Left renal pelvis (tissue), 4 donors: Measurements from ENCODE around the gene MAST4. TPM values are rescaled to one million over a fixed set of nuclear protein-coding genes. Genes with fewer than 3 reads are reported as not detected.

Source experiments
- DNase-seq, 4 donors: peaks; one replicate each; pipeline ENCODE4 v3.0.0-alpha.2; 2013; ENCODE audit warnings: low read depth in 4 of 4, low spot score in 3 of 4
- polyA plus RNA-seq, 4 donors: library from polyadenylated mRNA; unstranded; fragments of 120-200 nt; gene quantifications; one replicate each; pipeline ENCODE4 v1.2.1, GENCODE V29; 2013; ENCODE audit not compliant: insufficient read length in 4 of 4

Gene MAST4
- polyA plus RNA-seq, 4 donors: 10.5 to 16.2 (median 15.7) TPM

DNA sequence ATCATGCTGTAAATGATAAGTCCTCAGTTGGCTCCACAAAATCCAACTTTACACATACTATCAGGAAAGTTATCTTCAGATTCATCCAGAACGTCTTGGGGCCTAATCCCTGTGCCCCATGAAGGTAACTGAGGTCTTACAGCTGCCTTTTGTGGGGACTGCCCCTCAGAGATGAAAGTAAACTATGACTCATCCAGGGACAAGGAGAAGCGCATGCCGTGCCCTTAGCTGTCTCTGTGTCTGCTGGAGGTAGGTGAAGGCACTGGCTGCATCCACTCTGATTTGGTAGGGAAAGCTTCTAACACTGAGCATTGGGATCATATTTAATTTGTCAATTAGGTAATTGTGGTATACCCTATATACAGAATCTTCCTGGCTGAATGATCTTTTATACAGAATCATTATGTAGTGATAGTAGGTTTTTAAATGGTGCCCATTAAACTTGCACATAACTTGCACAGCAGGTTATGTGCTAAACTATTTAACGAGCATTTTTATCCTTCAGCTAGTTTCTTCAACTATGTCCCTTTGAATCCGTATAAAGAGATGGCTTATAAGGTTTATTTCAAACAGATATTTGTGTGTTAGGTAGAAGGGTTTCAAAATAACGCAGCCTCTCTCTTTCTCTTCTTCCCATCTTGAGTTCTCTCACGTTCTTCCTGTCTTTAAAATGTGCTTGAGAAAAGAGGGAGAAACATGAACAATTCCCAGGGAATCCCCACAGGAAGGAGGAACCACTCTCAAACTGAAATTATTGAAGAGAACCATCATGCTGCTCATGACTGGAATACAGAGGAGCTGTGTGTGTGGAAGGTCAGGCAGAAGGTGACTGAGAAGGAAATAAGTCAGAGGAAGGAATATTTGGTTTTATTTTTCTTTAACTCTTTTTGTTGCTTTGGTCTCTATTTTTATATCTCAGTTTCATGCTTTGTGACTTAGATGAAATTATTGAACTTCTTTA is 349.5 kb downstream of the MAST4 start:
- no peak for DNase-seq

DNA sequence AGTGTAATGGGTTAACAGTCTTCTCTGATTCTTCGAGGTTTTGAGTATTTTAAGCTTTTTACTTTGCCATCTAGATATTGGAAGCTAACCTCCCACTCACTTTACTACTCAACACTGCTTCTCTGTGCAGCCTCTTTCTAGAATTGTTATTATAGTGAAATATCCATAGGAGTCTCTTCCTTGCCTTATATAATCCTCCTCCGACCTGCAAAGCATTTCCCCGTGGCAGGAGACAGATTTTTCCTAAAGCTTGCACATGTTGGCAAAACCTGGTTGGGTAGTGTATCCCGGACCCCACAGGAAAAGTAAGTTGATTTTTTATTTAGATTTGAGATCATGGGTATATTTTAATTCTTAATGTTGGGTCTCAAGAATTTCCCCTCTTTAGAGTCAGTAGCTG is 351.3 kb downstream of the MAST4 start:
- DNase-seq: no peak

DNA sequence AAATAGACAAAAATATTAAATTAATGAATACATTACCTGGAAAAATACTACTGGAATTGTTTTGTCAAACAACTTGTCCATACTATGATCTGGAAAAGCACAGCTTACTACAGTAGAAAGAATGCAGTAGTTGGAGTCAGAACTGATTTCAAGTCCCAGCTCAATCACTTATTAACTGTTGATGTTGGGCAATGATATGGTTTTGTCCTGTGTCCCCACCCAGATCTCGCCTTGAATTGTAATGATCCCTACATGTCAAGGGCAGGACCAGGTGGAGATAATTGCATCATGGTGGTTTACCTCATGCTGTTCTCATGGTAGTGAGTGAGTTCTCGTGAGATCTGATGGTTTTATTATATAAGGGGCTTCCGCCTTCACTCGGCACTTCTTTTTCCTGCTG is 352.9 kb downstream of the MAST4 start:
- no peak for DNase-seq

DNA sequence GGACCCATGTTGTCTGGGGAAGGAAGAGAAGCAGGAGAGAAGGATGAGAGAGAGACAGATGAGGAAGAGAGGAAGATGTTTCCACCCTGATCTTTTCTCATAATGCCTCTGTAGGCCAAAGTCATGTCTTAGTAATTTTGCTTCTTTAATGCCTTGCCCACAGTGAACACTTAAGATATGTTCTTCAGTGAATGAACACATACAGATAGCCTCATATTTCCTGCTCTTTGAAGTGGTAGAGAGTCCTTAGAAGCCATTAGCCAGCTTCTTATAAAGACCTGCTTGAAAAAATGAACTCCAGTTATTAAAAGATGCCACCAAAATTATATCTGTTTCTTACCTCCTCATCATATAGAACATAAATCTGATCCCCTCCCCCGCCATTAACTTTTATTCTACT is 356.0 kb downstream of the MAST4 start:
- DNase-seq: no peak

DNA sequence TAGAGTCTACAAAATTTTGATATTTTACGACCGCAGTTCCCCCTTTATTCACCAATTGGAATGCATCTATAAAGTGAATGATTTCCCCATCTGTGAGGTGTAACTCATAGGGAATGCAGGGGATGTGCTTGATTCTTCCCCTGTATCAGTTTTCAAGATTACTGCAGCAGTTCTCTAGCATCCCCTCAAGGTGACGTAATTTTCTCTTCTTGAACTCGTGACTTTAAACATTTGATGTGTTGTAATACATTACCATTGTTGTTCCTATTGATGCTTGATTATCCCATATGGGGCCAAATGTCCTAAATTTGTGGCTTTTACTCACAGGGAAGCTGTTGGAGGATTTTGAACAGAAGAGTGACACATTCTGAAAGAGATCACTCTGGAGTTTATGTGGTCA is 360.2 kb downstream of the MAST4 start:
- no peak for DNase-seq

DNA sequence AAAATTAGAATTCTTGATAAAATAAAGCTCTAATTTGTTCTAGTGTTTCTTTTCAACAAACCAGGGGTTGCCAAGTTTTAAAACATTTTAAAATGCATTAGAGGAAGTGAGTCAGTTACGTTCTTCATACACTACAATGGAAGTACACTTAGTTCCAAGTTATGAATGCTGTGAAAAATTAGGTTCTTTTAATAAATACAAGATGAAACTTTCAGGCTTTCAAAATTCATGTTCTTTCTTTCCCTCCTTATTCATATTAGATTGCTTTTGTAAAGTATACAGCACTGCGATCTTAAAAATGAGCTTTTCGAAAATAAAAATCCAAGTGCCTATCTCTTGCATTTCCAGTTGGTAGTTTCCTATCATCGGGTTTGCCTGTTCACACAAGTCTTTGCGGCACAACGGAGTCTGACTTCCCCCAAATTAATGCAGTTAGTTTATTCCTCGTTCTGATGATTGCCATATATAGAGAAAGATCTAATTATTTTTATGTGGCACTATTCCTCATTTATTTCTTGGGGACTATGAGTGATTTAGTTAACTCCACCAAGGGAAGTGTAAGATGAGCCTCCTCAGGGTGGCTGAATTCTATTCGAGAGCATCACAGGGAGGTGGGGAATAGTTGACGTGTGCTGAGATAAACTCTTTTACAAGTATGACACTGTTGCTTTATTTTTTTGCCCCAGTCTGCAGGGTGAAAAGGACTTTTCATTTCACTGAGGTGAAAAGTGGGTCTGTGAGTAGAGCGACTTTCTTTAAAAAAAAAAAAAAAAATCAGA is 362.2 kb downstream of the MAST4 start:
- DNase-seq: peak in 1 of 4 donors; percentile 7

DNA sequence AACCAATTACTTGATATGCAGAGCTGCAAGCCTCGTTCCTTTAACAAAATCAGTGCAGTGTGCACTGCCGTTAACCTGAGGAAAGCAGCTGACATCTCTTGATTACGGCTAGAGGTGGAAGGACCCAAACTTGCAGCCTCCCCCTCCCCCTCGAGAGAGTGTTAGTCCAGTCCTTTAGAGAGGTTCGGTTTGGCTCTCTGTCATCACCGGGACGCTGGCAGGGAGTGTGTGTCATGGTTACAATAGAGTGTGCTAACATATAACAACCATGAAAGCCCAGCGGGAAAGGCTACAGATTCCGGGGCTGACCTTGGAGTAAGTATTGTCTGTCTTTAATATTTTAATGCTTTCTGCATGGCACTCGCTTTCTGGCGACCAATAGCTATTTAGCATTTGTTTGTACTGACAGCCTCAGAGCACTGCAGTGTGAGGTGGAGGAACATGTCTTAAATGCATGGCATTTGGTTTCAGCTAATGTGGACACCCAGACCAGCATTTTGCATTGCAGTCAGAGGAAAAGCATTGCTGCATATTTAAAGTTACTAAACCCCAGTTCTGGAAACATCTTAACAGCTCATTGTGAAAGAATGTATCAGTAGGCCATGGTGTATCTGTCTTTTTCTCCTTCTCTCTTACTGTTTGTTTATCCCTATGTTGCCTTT is 362.9 kb downstream of the MAST4 start:
- peak in 1 of 4 donors; percentile 10 for DNase-seq

DNA sequence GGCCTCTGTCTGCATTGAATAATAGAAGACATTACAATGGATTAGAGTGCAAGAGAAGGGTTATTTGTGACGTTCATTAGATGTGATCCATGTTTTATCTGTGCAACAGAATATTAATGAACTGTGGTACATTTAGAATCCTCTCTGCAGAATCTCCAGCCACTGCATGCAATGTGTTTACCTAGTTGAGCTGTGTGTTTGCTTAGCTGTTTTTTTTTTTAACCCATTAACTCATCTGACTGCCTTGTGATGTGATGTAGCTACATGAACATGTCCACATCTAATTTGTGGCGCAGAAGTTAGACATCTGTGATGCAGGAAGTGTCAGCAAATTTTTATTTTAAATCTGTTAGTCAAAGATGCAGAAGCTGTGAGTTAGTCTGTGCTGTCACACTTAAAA is 363.5 kb downstream of the MAST4 start:
- DNase-seq: peak in 1 of 4 donors; percentile 5

DNA sequence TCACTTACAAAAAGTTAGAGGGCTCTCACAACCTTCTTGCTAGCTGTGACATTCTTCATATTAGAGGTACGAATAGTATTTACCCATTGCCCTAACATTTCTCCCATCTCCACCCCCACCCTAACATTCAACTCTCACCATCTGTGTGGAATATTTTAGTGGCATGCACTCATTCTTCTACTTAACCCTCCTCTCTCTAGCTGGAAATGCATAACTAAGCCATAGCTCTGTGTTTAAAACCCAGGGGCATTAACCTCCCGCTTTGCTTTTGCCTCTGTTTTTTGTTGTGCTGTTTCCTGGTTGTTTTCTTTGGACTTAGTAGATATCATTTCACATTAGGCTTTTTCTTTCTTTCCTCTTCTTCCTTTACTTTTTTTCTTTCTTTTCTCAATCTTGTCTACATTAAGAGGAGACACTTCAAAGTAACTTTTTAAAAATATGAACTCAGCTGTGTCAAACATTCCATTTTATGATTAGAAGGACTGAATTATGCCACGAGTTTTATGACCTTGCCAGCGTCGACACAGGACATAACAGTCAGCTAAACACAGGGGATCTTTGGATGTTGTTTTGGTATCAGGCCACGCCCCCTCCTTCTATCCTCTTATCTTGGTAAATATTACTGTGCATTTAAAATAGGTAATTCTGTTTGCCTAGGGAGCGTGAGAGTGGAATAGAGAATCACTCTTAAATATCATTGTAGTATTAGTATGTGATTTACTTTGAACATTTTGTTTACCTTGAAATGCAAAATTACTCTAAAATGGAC is 364.4 kb downstream of the MAST4 start:
- DNase-seq: no peak

DNA sequence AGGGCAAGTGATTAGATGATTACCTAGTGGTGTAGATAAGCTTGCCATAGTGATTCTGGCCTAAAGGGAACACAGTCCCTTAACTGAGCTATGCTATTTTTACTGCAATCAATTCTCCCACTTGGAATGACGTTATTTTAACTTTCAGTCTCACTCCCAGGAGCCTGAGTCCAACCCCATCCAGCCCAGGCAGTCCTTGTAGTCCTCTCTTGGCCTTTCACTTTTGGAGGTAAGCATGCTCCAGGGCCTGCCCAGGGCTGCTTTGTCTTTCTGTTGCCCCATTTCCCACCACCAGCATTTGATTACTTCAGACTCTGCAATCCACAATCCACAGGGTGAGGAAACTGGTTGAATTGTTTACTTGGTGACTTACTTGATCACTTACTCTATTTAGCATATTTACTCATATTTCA is 367.4 kb downstream of the MAST4 start:
- DNase-seq: no peak

DNA sequence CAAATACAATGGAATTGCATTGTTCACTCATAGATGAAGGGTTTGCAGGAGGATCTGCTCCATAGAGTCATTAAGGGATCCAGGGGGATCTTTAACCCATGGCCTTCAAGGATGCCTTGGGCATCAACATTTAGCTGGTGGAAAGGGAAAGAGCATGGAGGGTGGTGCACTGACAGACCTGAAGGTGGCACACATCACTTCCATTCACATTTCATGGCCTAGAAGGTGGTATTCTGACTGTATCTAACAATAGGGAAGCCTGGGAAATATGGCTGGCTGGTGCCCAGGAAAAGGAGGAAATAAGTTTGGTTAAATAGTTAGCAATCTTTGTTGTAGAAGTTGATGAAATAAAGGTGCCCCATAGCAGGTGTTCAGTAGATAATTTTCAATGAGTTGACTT is 370.2 kb downstream of the MAST4 start:
- DNase-seq: no peak

DNA sequence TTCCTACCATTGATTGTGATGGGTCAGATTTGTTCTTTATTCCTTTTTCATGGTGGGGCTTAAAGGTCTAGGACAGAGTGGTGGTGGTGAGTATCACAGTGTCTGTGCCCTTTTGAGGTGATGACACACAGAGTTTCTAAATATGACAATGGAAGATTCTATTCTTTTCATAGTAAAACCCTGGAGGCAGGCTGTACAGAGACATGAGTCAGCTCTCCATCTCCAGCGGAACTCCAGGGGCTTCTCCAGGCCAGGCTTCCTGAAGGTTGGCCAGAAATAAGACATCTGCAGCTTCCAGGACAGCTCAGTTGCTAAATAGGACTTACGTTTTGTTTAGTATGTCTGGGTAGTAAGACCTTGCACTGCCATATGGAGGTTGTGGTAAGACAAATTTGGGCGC is 370.9 kb downstream of the MAST4 start:
- no peak for DNase-seq

DNA sequence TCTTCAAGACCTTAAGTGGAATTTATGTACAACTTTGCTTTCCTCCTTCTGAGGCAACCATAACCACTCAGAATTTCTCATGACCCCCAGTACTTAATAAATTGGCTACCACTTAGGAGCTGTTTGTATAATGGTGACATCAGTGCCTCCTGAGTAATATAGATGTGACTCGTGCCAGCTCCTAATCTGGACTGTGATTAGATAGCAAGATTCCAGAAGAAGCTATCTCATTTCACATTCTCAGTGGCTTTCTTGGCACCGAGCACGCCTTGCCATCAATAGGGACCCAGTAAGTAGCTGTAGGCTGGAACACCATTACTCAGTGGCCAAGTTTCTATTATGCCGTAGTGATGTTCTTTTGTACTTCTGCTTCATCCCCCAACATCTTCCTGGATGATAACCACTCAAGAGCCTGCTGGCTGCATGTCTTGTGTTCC is 371.7 kb downstream of the MAST4 start:
- no peak for DNase-seq

DNA sequence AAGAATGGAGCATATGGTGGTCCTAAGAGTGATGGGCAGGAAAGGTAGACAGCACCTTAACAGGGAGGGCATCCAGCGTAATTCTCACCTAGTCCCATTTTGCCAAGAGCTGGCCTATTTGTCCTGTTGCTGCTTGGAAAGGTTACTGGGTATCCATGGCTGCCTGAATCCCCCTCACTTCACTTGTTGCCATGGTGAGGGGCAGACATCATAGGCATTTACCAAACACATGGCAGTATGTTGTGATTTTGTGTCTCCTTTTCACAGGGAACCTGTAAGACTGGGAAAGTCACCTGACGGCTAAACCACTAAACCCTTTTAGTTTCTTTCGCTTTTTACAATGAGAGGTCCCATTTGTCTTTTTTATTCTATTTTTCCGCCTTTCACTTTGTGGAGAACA is 373.3 kb downstream of the MAST4 start:
- DNase-seq: no peak

DNA sequence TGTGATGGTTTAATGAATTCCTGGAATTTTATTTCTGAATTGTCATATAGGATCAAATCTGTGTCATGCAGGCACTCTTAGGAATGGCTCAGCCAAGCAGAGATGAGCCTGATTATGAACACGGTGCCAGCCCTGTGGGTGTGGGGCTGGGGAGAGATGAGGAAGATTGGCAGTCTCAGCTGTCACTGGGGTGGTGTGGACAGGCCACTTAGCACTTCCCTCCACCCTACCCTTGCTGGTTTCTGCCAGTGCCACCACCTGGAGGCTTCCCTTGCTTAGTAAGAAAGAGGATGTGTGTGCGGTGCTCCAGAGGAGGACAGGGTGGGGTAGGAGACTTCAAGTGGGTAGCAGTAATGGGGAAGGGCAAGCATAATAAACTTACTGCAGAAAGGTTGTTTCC is 373.8 kb downstream of the MAST4 start:
- no peak for DNase-seq

DNA sequence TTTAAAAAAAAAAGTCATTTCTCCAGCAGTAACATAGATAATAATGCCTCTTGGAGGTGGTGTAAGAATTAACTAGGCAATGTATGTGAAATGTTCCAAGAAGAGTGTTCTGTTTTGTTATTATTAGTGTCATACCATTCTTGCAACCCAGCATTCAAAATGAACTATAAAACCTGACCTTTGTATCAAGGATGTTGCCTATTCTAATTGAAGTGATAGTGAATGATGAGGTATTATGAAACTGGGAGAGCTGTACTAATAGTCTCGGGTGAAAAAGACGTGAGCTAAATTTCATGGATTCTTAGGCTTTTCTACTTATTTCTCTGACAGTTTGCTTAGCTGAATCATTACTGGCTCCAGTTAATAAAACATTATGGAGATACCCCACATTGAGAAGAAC is 375.8 kb downstream of the MAST4 start:
- no peak for DNase-seq

DNA sequence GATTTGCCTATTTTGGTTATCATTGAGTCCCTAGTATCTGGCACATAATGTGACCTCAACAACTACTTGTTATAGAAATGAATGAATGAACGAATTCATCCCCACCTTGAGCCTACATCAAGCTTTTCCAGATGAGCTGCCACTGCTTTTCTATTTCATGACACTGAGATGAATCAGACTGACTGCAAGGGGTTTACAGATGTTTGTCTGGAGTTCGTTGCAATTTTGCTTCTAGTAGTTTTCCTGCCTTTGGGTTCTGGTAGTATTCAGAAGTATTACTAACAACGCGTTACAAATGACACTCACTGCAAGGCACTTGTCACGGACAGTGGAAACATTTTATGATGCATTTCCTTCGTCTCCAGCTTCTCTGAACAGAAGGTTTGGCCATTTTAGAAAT is 378.1 kb downstream of the MAST4 start:
- no peak for DNase-seq

DNA sequence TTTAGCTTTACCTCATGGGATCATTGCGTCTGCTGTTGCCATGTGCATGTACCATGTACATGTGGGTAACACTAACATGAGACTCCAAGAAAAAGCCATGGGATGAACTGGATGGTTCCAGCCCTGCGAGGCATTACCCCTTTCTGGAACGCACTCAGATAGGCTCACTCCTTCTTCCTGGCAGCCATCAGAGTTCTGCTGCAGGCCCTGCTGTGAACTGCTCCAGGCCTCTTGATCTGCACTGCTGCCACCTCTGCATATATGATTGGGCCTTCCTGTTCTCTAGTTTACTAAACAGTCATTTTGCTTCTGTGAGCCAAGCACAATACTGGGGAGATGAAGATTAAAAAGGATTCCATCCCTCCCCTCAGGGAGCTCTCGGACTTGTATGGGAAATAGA is 379.9 kb downstream of the MAST4 start:
- no peak for DNase-seq

DNA sequence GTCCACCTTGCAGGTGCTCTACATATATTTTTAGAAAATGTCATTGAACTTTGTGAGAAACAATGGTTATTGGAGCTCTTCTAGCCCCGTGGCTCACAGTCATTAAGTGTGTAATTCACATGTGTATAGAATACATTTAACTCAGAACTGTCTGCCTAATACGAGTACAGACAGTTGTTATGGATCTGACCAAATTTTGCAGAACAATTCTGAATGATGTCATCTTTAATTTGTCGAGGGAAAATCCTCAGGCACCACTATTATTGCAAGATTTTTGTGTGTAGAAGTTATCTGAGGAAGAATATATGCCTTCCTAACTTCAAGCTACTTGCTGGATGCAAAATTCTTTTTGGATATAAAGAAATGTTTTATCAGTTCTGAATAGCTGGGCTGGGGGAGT is 383.5 kb downstream of the MAST4 start:
- DNase-seq: no peak

DNA sequence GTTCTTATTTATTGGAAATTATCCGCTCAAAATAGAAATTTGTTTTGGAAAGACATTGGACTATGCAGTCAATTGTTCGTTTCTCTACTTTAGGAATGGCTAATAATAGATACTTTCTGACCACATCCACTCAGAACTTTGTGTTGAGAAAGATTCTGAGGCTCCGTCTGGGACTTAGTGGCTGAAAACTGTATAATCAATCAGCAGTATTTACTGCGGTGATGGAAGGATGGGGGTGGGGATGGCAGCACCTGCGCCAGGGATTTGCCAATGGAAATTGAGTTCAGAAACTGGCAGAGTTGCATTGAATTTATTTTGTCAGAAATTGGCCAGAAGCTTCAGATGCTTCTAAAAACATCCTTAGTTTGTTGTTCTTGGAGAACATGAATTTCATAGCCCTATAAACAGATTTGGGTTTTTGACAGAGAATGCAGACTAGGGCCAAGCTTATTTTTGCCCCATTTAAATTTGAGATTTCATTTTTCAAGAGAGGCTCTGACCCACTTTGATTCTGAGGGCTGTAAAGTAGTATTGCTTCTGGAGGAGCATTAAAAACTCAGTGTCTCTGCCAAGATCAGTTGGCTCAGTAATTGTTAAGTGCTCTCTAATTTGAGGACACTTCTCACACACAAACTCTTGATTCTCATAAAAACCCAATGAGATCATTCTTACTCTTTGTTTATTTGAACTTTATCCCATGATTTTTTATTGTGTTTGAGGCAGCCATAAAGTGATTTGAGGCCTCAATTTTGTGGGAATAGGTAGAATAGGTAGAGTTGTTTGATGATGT is 385.3 kb downstream of the MAST4 start:
- DNase-seq: no peak
